GM12878 (cell line): ENCODE results near the gene GLI1. TPM values are rescaled to one million over a fixed set of nuclear protein-coding genes. Genes with fewer than 3 reads are reported as not detected.
A peak's percentile ranks its signal among the peaks of the same experiment; 100 is the strongest.

Source experiments
- BMI1 ChIP-seq: fragments of 450-650 bp; IDR thresholded peaks from 2 replicates; pipeline ENCODE4 v1.6.1; 2016; ENCODE audit warnings: mild to moderate bottlenecking, moderate library complexity, borderline replicate concordance
- CUX1 ChIP-seq: IDR thresholded peaks from 2 replicates; pipeline ENCODE4 v1.6.1; 2012; ENCODE audit warnings: improper control_type of control experiment, low read depth, low read length; ENCODE audit not compliant: insufficient replicate concordance
- EGR1 ChIP-seq, 2 experiments: IDR thresholded peaks; 1 replicate in 1 of 2; 2 replicates in 1 of 2; pipeline ENCODE4 v1.6.1; 2011 to 2012; ENCODE audit warnings: low read depth in 2 of 2, low read length in 2 of 2, borderline replicate concordance in 1 of 2, mild to moderate bottlenecking in 1 of 2, moderate library complexity in 1 of 2
- ETV6 ChIP-seq, 2 experiments: fragments of 450-650 bp in 1 of 2; IDR thresholded peaks in 1 of 2; conservative IDR thresholded peaks in 1 of 2; 2 replicates each; pipeline ENCODE4 v1.6.1; 2014; ENCODE audit warnings: antibody characterized with exemption in 1 of 2, borderline replicate concordance in 1 of 2, low read depth in 1 of 2, mild to moderate bottlenecking in 1 of 2, moderate library complexity in 1 of 2
- FOS ChIP-seq: IDR thresholded peaks from 3 replicates; pipeline ENCODE4 v1.6.1; 2011; ENCODE audit warnings: borderline replicate concordance; ENCODE audit not compliant: insufficient read length; ENCODE audit errors: extremely low read depth
- GABPA ChIP-seq: IDR thresholded peaks from 2 replicates; pipeline ENCODE4 v1.6.1; 2014; ENCODE audit warnings: antibody characterized with exemption, low read depth, mild to moderate bottlenecking, inconsistent platforms
- GATAD2B ChIP-seq: fragments of 450-650 bp; conservative IDR thresholded peaks from 2 replicates; pipeline ENCODE4 v1.6.1; 2017; ENCODE audit warnings: low read depth, mild to moderate bottlenecking, moderate library complexity
- HDGF ChIP-seq: fragments of 450-650 bp; IDR thresholded peaks from 2 replicates; pipeline ENCODE4 v1.6.1; 2016; ENCODE audit warnings: antibody characterized with exemption
- MTA2 ChIP-seq: fragments of 450-650 bp; IDR thresholded peaks from 2 replicates; pipeline ENCODE4 v1.6.1; 2016; ENCODE audit warnings: low read depth, mild to moderate bottlenecking, moderate library complexity
- NFXL1 ChIP-seq: fragments of 450-650 bp; IDR thresholded peaks from 2 replicates; pipeline ENCODE4 v1.6.1; 2017; ENCODE audit warnings: antibody characterized with exemption, mild to moderate bottlenecking, borderline replicate concordance
- NFYA ChIP-seq: IDR thresholded peaks from 2 replicates; pipeline ENCODE4 v1.6.1; 2011; ENCODE audit warnings: low read depth, mild to moderate bottlenecking, low read length, improper control_type of control experiment, borderline replicate concordance
- NR2C2 ChIP-seq: IDR thresholded peaks from 2 replicates; pipeline ENCODE4 v1.6.1; 2011; ENCODE audit warnings: borderline replicate concordance, low read depth; ENCODE audit not compliant: control insufficient read depth, insufficient read length
- PML ChIP-seq: IDR thresholded peaks from 2 replicates; pipeline ENCODE4 v1.6.1; 2012; ENCODE audit warnings: low read length, inconsistent platforms
- POLR2AphosphoS5 ChIP-seq: IDR thresholded peaks from 2 replicates; pipeline ENCODE4 v1.6.1; 2011; ENCODE audit warnings: mild to moderate bottlenecking, low read length, inconsistent platforms
- RFX5 ChIP-seq: IDR thresholded peaks from 2 replicates; pipeline ENCODE4 v1.6.1; 2011; ENCODE audit warnings: low read depth, low read length, improper control_type of control experiment
- SRF ChIP-seq, 2 experiments: IDR thresholded peaks; 2 replicates each; pipeline ENCODE4 v1.6.1; 2011; ENCODE audit warnings: low read depth in 2 of 2, low read length in 2 of 2, mild to moderate bottlenecking in 1 of 2, moderate library complexity in 1 of 2
- STAT3 ChIP-seq: IDR thresholded peaks from 2 replicates; pipeline ENCODE4 v1.6.1; 2011; ENCODE audit warnings: low read depth, low read length, improper control_type of control experiment
- YBX1 ChIP-seq: fragments of 450-650 bp; IDR thresholded peaks from 2 replicates; pipeline ENCODE4 v1.6.1; 2016; ENCODE audit warnings: antibody characterized with exemption
- ZBED1 ChIP-seq: IDR thresholded peaks from 2 replicates; pipeline ENCODE4 v1.6.1; 2016; ENCODE audit warnings: borderline replicate concordance
- polyA plus RNA-seq, 11 experiments: library from polyadenylated mRNA; depleted of rRNA in 4 of 11; unstranded in 6 of 11; stranded (reverse) in 5 of 11; fragments of >200 nt; fragmentation: Nextera tagmentation in 4 of 11; fragmentation: Illumina TruSeq in 1 of 11; extraction: Ambion mirVana in 4 of 11; extraction: Trizol in 1 of 11; gene quantifications; 1 replicate in 1 of 11; 2 replicates in 10 of 11; pipeline versions ENCODE4 v1.2.1 to v1.2.3, GENCODE V29; 2011 to 2016; ENCODE audit warnings: inconsistent platforms in 2 of 11, missing spikeins in 2 of 11, low read depth in 1 of 11
- total RNA-seq, 4 experiments: library from RNA; depleted of rRNA in 3 of 4; stranded (reverse); fragments of >200 nt in 3 of 4; fragmentation: Illumina TruSeq in 1 of 4; extraction: Trizol in 1 of 4; gene quantifications; 2 replicates each; pipeline versions ENCODE4 v1.2.1 to v1.2.3, GENCODE V29; 2013 to 2021
- TF ChIP-seq, protein P1 (sequence below): IDR thresholded peaks from 2 replicates; pipeline ENCODE4 v1.6.1; 2012; ENCODE audit warnings: low read depth, low read length, improper control_type of control experiment
- TF ChIP-seq, protein P2 (sequence below): fragments of 450-650 bp; IDR thresholded peaks from 2 replicates; pipeline ENCODE4 v1.6.1; 2018; ENCODE audit warnings: mild to moderate bottlenecking, low read depth, moderate library complexity; ENCODE audit not compliant: partially characterized antibody

Gene GLI1
- total and polyA plus RNA-seq, 10 of the 15 experiments (the other 5 are each of a cell fraction or from before 2014, with no cell fraction given) = 0.27 to 1.2 (median 0.49) TPM

DNA sequence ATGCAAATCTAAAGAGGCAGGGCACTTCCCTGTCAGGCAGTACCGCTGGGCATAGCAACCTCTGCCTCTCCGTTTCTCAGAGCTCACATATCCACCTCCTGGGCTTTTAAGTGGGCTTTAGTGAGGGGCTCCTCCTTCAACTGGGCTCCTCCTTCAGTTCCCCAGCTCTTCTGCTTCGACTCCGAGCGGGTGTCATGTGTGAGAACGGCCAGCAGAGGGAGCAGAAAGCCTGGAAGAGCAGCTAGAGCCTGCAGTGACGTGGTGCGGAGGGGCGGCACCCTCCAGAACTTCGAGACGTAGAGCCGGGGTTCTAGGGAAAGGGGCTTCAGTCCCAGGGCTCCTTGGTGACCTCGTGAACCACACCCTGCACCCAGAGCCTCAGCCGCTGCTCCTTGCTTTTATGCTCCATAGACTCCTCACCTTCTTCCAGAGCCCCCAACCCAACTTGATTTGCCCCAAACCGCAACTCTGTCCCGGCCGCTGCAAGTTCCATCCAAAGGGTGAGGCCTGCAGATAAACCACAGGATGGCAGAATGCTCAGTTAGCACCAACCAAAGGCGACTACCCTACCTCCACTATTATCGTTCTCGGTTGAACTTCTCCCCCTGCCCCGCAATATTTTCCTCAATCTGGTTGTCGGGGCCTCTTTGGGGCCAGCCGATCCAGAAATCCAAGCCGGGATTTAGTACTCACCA, 383 bp upstream of the GLI1 start (continued):
- no peak for TF ChIP-seq ETV6 (conservative IDR thresholded peaks at IDR 0.05 in 1 of 2, IDR thresholded peaks at IDR 0.05 in 1 of 2; ENCODE audit: borderline replicate concordance in 1 of 2, low read depth in 1 of 2)
- no peak for TF ChIP-seq NFYA
- TF ChIP-seq RFX5 = peak; percentile 53; the same call in 1 of the 2 replicates
- TF ChIP-seq HDGF = no peak
- TF ChIP-seq NFXL1 = no peak
- TF ChIP-seq, protein P1, sequence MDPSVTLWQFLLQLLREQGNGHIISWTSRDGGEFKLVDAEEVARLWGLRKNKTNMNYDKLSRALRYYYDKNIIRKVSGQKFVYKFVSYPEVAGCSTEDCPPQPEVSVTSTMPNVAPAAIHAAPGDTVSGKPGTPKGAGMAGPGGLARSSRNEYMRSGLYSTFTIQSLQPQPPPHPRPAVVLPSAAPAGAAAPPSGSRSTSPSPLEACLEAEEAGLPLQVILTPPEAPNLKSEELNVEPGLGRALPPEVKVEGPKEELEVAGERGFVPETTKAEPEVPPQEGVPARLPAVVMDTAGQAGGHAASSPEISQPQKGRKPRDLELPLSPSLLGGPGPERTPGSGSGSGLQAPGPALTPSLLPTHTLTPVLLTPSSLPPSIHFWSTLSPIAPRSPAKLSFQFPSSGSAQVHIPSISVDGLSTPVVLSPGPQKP = peak; percentile 31; the same call in 1 of the 2 replicates
- TF ChIP-seq MTA2 = no peak; the same call in 1 of the 2 replicates
- TF ChIP-seq ZBED1 = no peak
- no peak for TF ChIP-seq PML
- TF ChIP-seq STAT3 = no peak
- TF ChIP-seq POLR2AphosphoS5 = no peak; the same call in 1 of the 2 replicates
- TF ChIP-seq NR2C2 = no peak
- TF ChIP-seq, protein P2, sequence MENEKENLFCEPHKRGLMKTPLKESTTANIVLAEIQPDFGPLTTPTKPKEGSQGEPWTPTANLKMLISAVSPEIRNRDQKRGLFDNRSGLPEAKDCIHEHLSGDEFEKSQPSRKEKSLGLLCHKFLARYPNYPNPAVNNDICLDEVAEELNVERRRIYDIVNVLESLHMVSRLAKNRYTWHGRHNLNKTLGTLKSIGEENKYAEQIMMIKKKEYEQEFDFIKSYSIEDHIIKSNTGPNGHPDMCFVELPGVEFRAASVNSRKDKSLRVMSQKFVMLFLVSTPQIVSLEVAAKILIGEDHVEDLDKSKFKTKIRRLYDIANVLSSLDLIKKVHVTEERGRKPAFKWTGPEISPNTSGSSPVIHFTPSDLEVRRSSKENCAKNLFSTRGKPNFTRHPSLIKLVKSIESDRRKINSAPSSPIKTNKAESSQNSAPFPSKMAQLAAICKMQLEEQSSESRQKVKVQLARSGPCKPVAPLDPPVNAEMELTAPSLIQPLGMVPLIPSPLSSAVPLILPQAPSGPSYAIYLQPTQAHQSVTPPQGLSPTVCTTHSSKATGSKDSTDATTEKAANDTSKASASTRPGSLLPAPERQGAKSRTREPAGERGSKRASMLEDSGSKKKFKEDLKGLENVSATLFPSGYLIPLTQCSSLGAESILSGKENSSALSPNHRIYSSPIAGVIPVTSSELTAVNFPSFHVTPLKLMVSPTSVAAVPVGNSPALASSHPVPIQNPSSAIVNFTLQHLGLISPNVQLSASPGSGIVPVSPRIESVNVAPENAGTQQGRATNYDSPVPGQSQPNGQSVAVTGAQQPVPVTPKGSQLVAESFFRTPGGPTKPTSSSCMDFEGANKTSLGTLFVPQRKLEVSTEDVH = peak; percentile 45
- TF ChIP-seq CUX1 = no peak
- peak in 1 of 2 experiments; percentile 41; a peak in 1 of 3 replicates for TF ChIP-seq EGR1 (IDR thresholded peaks at IDR 0.05; ENCODE audit: borderline replicate concordance in 1 of 2, low read depth in 2 of 2, low read length in 2 of 2)
- no peak; the same call in 1 of the 2 replicates for TF ChIP-seq GATAD2B
- no peak for TF ChIP-seq FOS
- TF ChIP-seq SRF (IDR thresholded peaks at IDR 0.05; ENCODE audit: low read depth in 2 of 2, low read length in 2 of 2) = 0 out of 4 replicates have a peak, but pooled peaks of 1 of the 2 experiments have one; percentile 23
- TF ChIP-seq BMI1 = no peak
- no peak for TF ChIP-seq GABPA
- TF ChIP-seq YBX1 = no peak
